Measurements from ENCODE around the gene CPT2.
"Not testable (repeated sequence)": the region's sequence is repeated elsewhere in the genome, so short reads cannot be mapped to it uniquely, and the experiment has no call there.

Gene CPT2

DNA sequence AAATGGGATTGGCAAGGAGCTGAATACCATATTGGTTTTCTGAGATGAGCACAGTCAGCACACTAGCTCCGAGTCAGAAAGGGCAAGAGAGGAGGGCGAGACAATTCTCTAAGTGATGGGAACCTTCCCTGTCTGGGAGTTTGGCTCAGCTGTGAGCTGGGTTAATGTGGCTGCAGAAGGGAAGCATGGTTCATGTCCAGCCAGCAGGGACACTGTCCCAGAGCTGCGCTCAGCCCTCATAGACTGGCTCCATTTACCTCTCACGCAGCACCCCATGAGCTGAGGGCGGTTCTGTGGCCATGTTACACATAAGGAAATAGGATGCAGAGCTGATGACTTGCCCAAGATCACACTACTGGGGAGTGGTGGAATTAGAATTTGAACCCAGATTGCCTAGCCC, 15.7 kb upstream of the CPT2 start:
- no peak overlapping the region for H3K4me3 ChIP-seq (ENCODE audit: low read depth, low read length)
- TF ChIP-seq CTCF (IDR thresholded peaks at IDR 0.05; ENCODE audit: insufficient read depth, low read depth, low read length, missing control alignments) = no peak
- no peak for DNase-seq (ENCODE audit: low read depth)

GRCh38 chr1:53182111-53182593, 14.5 kb upstream of the CPT2 start:
- peak; percentile 88 for DNase-seq (ENCODE audit: low read depth)
- TF ChIP-seq CTCF (IDR thresholded peaks at IDR 0.05; ENCODE audit: insufficient read depth, low read depth, low read length, missing control alignments) = peak; percentile 82
- H3K4me3 ChIP-seq (ENCODE audit: low read depth, low read length) = no peak overlapping the region

DNA sequence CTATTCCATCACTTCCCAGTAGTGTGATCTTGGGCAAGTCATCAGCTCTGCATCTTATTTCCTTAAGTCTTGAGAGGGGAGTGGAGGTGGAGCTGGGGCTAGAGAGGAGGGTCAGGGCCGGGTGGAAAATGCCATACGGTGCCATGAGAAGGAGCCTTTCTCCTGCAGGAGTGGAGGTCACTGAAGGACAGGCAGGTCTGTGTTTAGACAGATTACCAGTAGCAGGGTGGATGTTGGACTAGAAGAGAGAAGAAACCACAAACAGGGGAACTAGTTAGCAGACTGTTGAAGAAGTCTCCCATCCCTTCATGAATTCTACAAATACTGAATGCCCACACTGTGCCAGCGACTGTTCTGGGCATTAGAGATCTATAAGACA, 13.9 kb upstream of the CPT2 start:
- no peak for DNase-seq (ENCODE audit: low read depth)
- no peak for TF ChIP-seq CTCF (IDR thresholded peaks at IDR 0.05; ENCODE audit: insufficient read depth, low read depth, low read length, missing control alignments)
- H3K4me3 ChIP-seq (ENCODE audit: low read depth, low read length) = no peak overlapping the region

DNA sequence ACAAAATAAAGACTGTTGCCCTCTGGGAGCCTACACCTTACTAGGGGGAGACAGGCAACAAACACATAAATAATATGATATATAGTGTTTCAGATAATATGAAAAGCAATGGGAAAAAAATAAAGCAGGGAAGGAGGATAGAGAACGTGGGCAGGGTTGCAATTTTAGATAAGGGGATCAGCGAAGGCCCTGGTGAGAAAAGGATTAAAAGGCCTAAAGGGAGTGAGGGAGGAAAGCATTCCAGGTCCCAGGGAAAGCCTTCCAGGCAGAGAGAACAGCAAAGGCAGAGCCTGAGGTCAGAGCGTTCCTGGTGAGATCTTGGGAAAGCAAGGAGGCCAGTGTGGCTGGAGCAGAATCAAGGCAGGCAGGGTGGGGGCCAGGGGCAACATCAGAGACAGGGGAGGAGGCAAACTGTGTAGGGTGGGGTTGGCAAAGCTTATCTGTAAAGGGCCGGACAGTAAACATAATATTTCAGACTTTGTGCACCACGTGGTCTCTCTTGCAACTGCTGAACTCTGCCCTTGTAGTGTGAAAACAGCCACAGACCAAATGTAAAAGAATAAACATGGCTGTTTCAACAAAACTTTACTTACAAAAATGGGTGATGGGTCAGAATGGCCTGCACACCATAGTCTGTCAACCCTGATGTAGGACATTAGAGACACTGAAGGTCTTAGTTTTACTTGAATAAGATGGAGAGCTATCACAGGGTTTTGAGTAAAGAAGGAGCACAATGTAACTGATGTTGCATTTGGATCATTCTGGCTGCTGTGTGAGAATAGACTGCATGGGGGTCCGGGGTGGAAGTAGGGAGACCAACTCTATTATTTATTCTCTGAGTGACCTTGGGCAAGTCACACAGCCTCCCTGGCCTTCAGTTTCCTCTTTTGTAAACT, 13.3 kb upstream of the CPT2 start:
- TF ChIP-seq CTCF (IDR thresholded peaks at IDR 0.05; ENCODE audit: insufficient read depth, low read depth, low read length, missing control alignments) = no peak
- no peak overlapping the region for H3K4me3 ChIP-seq (ENCODE audit: low read depth, low read length)
- DNase-seq (ENCODE audit: low read depth) = no peak

DNA sequence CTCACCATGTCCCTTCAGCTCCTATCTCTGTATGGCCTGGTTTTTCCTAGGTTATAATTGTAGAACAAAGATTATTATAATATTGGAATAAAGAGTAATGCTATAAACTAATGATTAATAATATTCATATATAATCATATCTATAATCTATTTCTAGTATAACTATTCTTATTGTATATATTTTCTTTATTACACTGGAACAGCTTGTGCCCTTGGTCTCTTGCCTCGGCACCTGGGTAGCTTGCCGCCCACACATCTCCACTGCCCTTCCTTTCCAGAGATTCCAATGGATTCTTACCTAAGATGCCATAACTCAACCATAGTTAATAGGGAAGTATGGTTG, 10.7 kb upstream of the CPT2 start:
- DNase-seq (ENCODE audit: low read depth); H3K4me3 ChIP-seq (ENCODE audit: low read depth, low read length): not testable (repeated sequence)

DNA sequence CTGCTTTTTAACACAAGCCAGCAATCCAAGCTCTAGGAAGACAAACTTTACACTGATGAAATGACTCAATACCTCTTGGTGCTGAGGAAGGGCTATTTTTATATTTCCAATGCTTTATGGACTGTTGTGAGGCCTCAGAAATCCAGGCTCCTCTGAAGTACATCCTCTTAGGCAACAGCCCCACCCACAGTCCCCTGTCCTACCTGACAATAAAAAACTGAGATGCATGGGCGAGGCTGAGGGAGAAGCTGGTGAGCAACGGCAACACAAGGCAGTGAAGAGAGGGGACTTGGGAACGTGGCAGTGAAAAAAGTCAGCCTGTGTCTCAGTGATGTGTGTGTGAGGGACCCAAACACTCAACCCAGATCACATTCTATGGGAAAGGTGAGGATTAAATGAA, 10.1 kb upstream of the CPT2 start:
- DNase-seq (ENCODE audit: low read depth) = no peak
- no peak overlapping the region for H3K4me3 ChIP-seq (ENCODE audit: low read depth, low read length)
- no peak for TF ChIP-seq CTCF (IDR thresholded peaks at IDR 0.05; ENCODE audit: insufficient read depth, low read depth, low read length, missing control alignments)

DNA sequence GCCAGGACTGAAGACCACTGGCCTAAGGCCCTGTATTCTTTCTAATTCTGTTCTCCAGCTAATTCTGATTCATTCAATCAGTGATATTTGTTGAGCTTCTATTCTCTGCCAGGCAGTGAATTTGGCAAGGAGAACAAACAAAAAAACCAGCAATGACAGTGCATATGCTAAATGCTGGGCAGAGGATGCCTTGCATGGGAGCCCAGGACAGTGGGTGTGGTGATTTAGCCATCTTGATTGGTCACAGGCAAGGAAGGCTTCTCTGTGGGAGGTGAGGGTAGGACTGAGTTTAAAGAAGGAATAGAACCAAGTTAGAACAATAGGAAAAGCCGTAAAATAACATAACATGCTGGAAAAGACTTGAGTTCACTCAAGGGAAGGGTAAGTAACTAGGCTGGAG, 9.2 kb upstream of the CPT2 start:
- no peak for DNase-seq (ENCODE audit: low read depth)
- no peak overlapping the region for H3K4me3 ChIP-seq (ENCODE audit: low read depth, low read length)
- no peak for TF ChIP-seq CTCF (IDR thresholded peaks at IDR 0.05; ENCODE audit: insufficient read depth, low read depth, low read length, missing control alignments)
